ENCODE data around the gene P3H1.
"Not testable (repeated sequence)": the region's sequence is repeated elsewhere in the genome, so short reads cannot be mapped to it uniquely, and the experiment has no call there.

GRCh38 chr1:42725820-42726219 is 41.0 kb downstream of the P3H1 start:
- not testable (repeated sequence) for TF ChIP-seq CTCF (conservative IDR thresholded peaks at IDR 0.05; ENCODE audit: low read depth, low read length); EZH2 (IDR thresholded peaks at IDR 0.05; ENCODE audit: borderline replicate concordance, low read depth, low read length, poor library complexity, severe bottlenecking)
